K562 (cell line): ENCODE results near the gene SYPL2. TPM values are rescaled to one million over a fixed set of nuclear protein-coding genes. Genes with fewer than 3 reads are reported as not detected.

Source experiments
- C11orf30 ChIP-seq: fragments of 450-650 bp; IDR thresholded peaks from 2 replicates; pipeline ENCODE4 v1.6.1; 2016; ENCODE audit warnings: low read depth, mild to moderate bottlenecking
- COPS2 ChIP-seq: fragments of 450-650 bp; conservative IDR thresholded peaks from 2 replicates; pipeline ENCODE4 v1.6.1; 2016; ENCODE audit warnings: mild to moderate bottlenecking, moderate library complexity
- CTBP1 ChIP-seq: fragments of 450-650 bp; IDR thresholded peaks from 2 replicates; pipeline ENCODE4 v1.6.1; 2016; ENCODE audit warnings: borderline replicate concordance
- DACH1 ChIP-seq: fragments of 450-650 bp; IDR thresholded peaks from 2 replicates; pipeline ENCODE4 v1.6.1; 2018; ENCODE audit not compliant: partially characterized antibody
- EHMT2 ChIP-seq: fragments of 450-650 bp; IDR thresholded peaks from 2 replicates; pipeline ENCODE4 v1.6.1; 2018; ENCODE audit warnings: antibody characterized with exemption
- EP300 ChIP-seq: IDR thresholded peaks from 2 replicates; pipeline ENCODE4 v1.6.1; 2012; ENCODE audit warnings: low read length, improper control_type of control experiment
- FOXA3 ChIP-seq, 2 experiments: fragments of 450-650 bp in 1 of 2; sonication (generic) in 1 of 2; formaldehyde crosslinking; IDR thresholded peaks in 1 of 2; conservative IDR thresholded peaks in 1 of 2; 2 replicates each; pipeline versions ENCODE4 v1.4.0 to v1.8.0; 2020 to 2022; ENCODE audit warnings: mild to moderate bottlenecking in 2 of 2, missing genetic modification reagents in 1 of 2
- KLF13 ChIP-seq: fragments of 450-650 bp; IDR thresholded peaks from 2 replicates; pipeline ENCODE4 v1.6.1; 2016; ENCODE audit warnings: missing genetic modification characterization, low read depth, mild to moderate bottlenecking, missing compliant biosample characterization, moderate library complexity, borderline replicate concordance
- KLF6 ChIP-seq: fragments of 250-450 bp; sonication (Bioruptor Pico); IDR thresholded peaks from 2 replicates; pipeline ENCODE4 v1.4.0; 2020; ENCODE audit warnings: mild to moderate bottlenecking, moderate library complexity, borderline replicate concordance
- MED1 ChIP-seq: sonication (generic); formaldehyde crosslinking; IDR thresholded peaks from 2 replicates; pipeline ENCODE4 v1.8.1; 2023; ENCODE audit warnings: missing genetic modification reagents, borderline replicate concordance
- RFX7 ChIP-seq: fragments of 250-450 bp; sonication (Bioruptor Pico); IDR thresholded peaks from 2 replicates; pipeline ENCODE4 v1.5.1; 2021; ENCODE audit warnings: mild to moderate bottlenecking
- SAFB ChIP-seq: fragments of 200-400 bp; formaldehyde crosslinking; IDR thresholded peaks from 2 replicates; pipeline ENCODE4 v1.6.1; 2017; ENCODE audit warnings: low read depth, low read length, borderline replicate concordance
- TAF9B ChIP-seq: fragments of 450-650 bp; IDR thresholded peaks from 2 replicates; pipeline ENCODE4 v1.6.1; 2018; ENCODE audit warnings: mild to moderate bottlenecking; ENCODE audit not compliant: partially characterized antibody
- ZNF311 ChIP-seq: fragments of 250-450 bp; sonication (Bioruptor Pico); IDR thresholded peaks from 2 replicates; pipeline ENCODE4 v1.4.0; 2020; ENCODE audit warnings: mild to moderate bottlenecking, moderate library complexity
- ZNF79 ChIP-seq: fragments of 250-450 bp; sonication (Bioruptor Pico); IDR thresholded peaks from 2 replicates; pipeline ENCODE4 v1.4.0; 2020; ENCODE audit warnings: low read depth, mild to moderate bottlenecking, moderate library complexity
- polyA plus RNA-seq, 8 experiments: library from polyadenylated mRNA; depleted of rRNA in 4 of 8; stranded (reverse) in 5 of 8; unstranded in 3 of 8; fragments of >200 nt; fragmentation: Nextera tagmentation in 2 of 8; fragmentation: Illumina TruSeq in 1 of 8; extraction: Ambion mirVana in 2 of 8; extraction: Trizol in 1 of 8; gene quantifications; 2 replicates each; pipeline versions ENCODE4 v1.2.1 to v1.2.3, GENCODE V29; 2011 to 2014; ENCODE audit warnings: inconsistent platforms in 1 of 8, missing spikeins in 1 of 8
- total RNA-seq, 7 experiments: library from RNA; depleted of rRNA in 6 of 7; stranded (reverse); fragments of >200 nt in 6 of 7; fragmentation: Illumina TruSeq in 2 of 7; extraction: Trizol in 2 of 7; gene quantifications; 2 replicates each; pipeline versions ENCODE4 v1.2.1 to v1.2.3, GENCODE V29; 2011 to 2021; ENCODE audit warnings: low replicate concordance in 1 of 7
- TF ChIP-seq, protein P1 (sequence below), 2 experiments: fragments of 450-650 bp; formaldehyde crosslinking in 1 of 2; IDR thresholded peaks; 2 replicates each; pipeline versions ENCODE4 v1.4.0 to v1.6.1; 2014 to 2020; ENCODE audit warnings: mild to moderate bottlenecking in 2 of 2, borderline replicate concordance in 1 of 2, low read depth in 1 of 2
- TF ChIP-seq, protein P2 (sequence below): fragments of 250-450 bp; sonication (Bioruptor Pico); IDR thresholded peaks from 2 replicates; pipeline ENCODE4 v1.8.0; 2021; ENCODE audit warnings: moderate library complexity, mild to moderate bottlenecking, inconsistent platforms

SYPL2 gene
- total and polyA plus RNA-seq, 9 of the 15 experiments (the other 6 are each of a cell fraction or from before 2014, with no cell fraction given) = 0.03 to 0.20 (median 0.07) TPM; not detected in 2

- TF ChIP-seq FOXA3 (CRISPR knock-in tag; conservative IDR thresholded peaks at IDR 0.05 in 1 of 2, IDR thresholded peaks at IDR 0.05 in 1 of 2) = 0 out of 4 replicates have a peak, but pooled peaks of 1 of the 2 experiments have one; percentile 33
- no peak for TF ChIP-seq KLF6 (CRISPR knock-in tag)
- no peak for TF ChIP-seq ZNF311 (CRISPR knock-in tag)
- TF ChIP-seq RFX7 = no peak
- no peak for TF ChIP-seq C11orf30
- TF ChIP-seq, protein P1, sequence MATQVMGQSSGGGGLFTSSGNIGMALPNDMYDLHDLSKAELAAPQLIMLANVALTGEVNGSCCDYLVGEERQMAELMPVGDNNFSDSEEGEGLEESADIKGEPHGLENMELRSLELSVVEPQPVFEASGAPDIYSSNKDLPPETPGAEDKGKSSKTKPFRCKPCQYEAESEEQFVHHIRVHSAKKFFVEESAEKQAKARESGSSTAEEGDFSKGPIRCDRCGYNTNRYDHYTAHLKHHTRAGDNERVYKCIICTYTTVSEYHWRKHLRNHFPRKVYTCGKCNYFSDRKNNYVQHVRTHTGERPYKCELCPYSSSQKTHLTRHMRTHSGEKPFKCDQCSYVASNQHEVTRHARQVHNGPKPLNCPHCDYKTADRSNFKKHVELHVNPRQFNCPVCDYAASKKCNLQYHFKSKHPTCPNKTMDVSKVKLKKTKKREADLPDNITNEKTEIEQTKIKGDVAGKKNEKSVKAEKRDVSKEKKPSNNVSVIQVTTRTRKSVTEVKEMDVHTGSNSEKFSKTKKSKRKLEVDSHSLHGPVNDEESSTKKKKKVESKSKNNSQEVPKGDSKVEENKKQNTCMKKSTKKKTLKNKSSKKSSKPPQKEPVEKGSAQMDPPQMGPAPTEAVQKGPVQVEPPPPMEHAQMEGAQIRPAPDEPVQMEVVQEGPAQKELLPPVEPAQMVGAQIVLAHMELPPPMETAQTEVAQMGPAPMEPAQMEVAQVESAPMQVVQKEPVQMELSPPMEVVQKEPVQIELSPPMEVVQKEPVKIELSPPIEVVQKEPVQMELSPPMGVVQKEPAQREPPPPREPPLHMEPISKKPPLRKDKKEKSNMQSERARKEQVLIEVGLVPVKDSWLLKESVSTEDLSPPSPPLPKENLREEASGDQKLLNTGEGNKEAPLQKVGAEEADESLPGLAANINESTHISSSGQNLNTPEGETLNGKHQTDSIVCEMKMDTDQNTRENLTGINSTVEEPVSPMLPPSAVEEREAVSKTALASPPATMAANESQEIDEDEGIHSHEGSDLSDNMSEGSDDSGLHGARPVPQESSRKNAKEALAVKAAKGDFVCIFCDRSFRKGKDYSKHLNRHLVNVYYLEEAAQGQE (IDR thresholded peaks at IDR 0.05; ENCODE audit: borderline replicate concordance) = peak; percentile 99
- TF ChIP-seq, protein P1 (CRISPR knock-in tag; IDR thresholded peaks at IDR 0.05; ENCODE audit: low read depth) = peak; percentile 91
- peak; percentile 86 for TF ChIP-seq KLF13 (tag)
- TF ChIP-seq ZNF79 (CRISPR knock-in tag) = no peak
- TF ChIP-seq EP300 = no peak
- no peak for TF ChIP-seq SAFB
- peak; percentile 96 for TF ChIP-seq EHMT2
- no peak for TF ChIP-seq MED1 (CRISPR knock-in tag)
- TF ChIP-seq, protein P2, sequence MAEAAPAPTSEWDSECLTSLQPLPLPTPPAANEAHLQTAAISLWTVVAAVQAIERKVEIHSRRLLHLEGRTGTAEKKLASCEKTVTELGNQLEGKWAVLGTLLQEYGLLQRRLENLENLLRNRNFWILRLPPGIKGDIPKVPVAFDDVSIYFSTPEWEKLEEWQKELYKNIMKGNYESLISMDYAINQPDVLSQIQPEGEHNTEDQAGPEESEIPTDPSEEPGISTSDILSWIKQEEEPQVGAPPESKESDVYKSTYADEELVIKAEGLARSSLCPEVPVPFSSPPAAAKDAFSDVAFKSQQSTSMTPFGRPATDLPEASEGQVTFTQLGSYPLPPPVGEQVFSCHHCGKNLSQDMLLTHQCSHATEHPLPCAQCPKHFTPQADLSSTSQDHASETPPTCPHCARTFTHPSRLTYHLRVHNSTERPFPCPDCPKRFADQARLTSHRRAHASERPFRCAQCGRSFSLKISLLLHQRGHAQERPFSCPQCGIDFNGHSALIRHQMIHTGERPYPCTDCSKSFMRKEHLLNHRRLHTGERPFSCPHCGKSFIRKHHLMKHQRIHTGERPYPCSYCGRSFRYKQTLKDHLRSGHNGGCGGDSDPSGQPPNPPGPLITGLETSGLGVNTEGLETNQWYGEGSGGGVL (CRISPR knock-in tag) = no peak
- peak; percentile 71; the same call in 1 of the 2 replicates for TF ChIP-seq CTBP1
- TF ChIP-seq COPS2 = no peak
- TF ChIP-seq TAF9B = no peak
- no peak for TF ChIP-seq DACH1
These were observed 12.5 kb downstream of the SYPL2 start (continued) for GRCh38 chr1:109478806-109479205.
